HEK293T (cell line): ENCODE data around the gene DPH6.
A peak's percentile ranks its signal among the peaks of the same experiment; 100 is the strongest.

Experiments
- CTCF ChIA-PET: fragments of 350-600 bp; formaldehyde crosslinking; extraction: SDS; loops from one replicate; lab custom pipeline; 2021; ENCODE audit warnings: antibody characterized with exemption, inconsistent platforms; lab: Yijun Ruan, JAX
- POLR2A ChIA-PET: fragments of 350-600 bp; formaldehyde crosslinking; extraction: SDS; loops from one replicate; lab custom pipeline; 2020; ENCODE audit warnings: antibody characterized with exemption, inconsistent platforms; lab: Yijun Ruan, JAX
- DNase-seq: peaks from one replicate; pipeline ENCODE4 v3.0.0; 2012; ENCODE audit warnings: mixed read lengths; ENCODE audit errors: extremely low spot score
- ARNT ChIP-seq: fragments of 450-650 bp; IDR thresholded peaks from 2 replicates; pipeline ENCODE4 v1.6.1; 2017; ENCODE audit warnings: mild to moderate bottlenecking
- BHLHE40 ChIP-seq: fragments of 450-650 bp; IDR thresholded peaks from 2 replicates; pipeline ENCODE4 v1.6.1; 2016; ENCODE audit warnings: mild to moderate bottlenecking, moderate library complexity, borderline replicate concordance
- CTBP1 ChIP-seq: fragments of 450-650 bp; IDR thresholded peaks from 2 replicates; pipeline ENCODE4 v1.6.1; 2016; ENCODE audit warnings: borderline replicate concordance
- ELF4 ChIP-seq: fragments of 450-650 bp; IDR thresholded peaks from 2 replicates; pipeline ENCODE4 v1.6.1; 2017; ENCODE audit warnings: antibody characterized with exemption
- FOXA1 ChIP-seq: fragments of 450-650 bp; IDR thresholded peaks from 2 replicates; pipeline ENCODE4 v1.6.1; 2016; ENCODE audit warnings: mild to moderate bottlenecking
- FOXK2 ChIP-seq: fragments of 450-650 bp; IDR thresholded peaks from 2 replicates; pipeline ENCODE4 v1.6.1; 2016; ENCODE audit warnings: mild to moderate bottlenecking
- FOXM1 ChIP-seq: fragments of 450-650 bp; IDR thresholded peaks from 2 replicates; pipeline ENCODE4 v1.6.1; 2017; ENCODE audit warnings: mild to moderate bottlenecking, borderline replicate concordance
- HDGF ChIP-seq: fragments of 450-650 bp; IDR thresholded peaks from 2 replicates; pipeline ENCODE4 v1.6.1; 2017; ENCODE audit warnings: antibody characterized with exemption, borderline replicate concordance
- L3MBTL2 ChIP-seq: fragments of 450-650 bp; conservative IDR thresholded peaks from 2 replicates; pipeline ENCODE4 v1.6.1; 2016; ENCODE audit warnings: mild to moderate bottlenecking
- LEF1 ChIP-seq: fragments of 450-650 bp; IDR thresholded peaks from 2 replicates; pipeline ENCODE4 v1.6.1; 2017; ENCODE audit warnings: mild to moderate bottlenecking, borderline replicate concordance
- NFRKB ChIP-seq: fragments of 450-650 bp; IDR thresholded peaks from 2 replicates; pipeline ENCODE4 v1.6.1; 2016; ENCODE audit warnings: mild to moderate bottlenecking, moderate library complexity
- SP1 ChIP-seq: fragments of 450-650 bp; IDR thresholded peaks from 2 replicates; pipeline ENCODE4 v1.6.1; 2017
- SUZ12 ChIP-seq: fragments of 450-650 bp; IDR thresholded peaks from 2 replicates; pipeline ENCODE4 v1.6.1; 2016; ENCODE audit warnings: mild to moderate bottlenecking
- TARDBP ChIP-seq: fragments of 450-650 bp; IDR thresholded peaks from 2 replicates; pipeline ENCODE4 v1.6.1; 2016
- ZNF384 ChIP-seq: fragments of 450-650 bp; IDR thresholded peaks from 2 replicates; pipeline ENCODE4 v1.6.1; 2016
- TF ChIP-seq, protein P1 (sequence below): fragments of 450-650 bp; IDR thresholded peaks from 2 replicates; pipeline ENCODE4 v1.6.1; 2016

Gene DPH6

DNA sequence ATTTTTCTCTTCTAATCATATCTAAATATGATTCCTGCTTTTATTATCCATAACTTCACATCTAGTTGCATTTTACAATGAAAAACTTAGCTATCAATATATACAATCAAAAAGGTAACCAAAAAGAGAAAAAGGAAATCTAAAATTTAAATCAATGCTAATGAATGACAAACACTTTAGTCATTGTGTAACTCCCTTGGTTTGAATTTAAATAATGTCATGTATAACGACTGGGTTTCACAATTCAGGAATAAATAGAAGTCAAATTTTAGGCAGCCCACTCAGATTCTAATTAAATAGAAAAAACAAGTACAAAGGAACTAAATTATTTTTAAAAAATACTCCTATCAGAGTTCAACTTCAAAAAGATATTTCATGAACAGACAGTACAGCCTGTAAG is 26.9 kb downstream of the DPH6 start:
- ChIA-PET CTCF (interaction anchor here (0.7 kb wide), 1 partner anchor 1073 kb away, joined by 4 read pairs; no protein-coding TSS in a partner anchor), POLR2A (no interaction called here)
- TF ChIP-seq, protein P1, sequence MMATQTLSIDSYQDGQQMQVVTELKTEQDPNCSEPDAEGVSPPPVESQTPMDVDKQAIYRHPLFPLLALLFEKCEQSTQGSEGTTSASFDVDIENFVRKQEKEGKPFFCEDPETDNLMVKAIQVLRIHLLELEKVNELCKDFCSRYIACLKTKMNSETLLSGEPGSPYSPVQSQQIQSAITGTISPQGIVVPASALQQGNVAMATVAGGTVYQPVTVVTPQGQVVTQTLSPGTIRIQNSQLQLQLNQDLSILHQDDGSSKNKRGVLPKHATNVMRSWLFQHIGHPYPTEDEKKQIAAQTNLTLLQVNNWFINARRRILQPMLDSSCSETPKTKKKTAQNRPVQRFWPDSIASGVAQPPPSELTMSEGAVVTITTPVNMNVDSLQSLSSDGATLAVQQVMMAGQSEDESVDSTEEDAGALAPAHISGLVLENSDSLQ: no peak
- TF ChIP-seq FOXK2: no peak
- no peak for TF ChIP-seq ELF4
- TF ChIP-seq CTBP1: no peak
- TF ChIP-seq HDGF: no peak
- no peak for TF ChIP-seq FOXM1
- no peak for TF ChIP-seq TARDBP
- no peak for TF ChIP-seq ZNF384
- TF ChIP-seq NFRKB: no peak
- TF ChIP-seq SP1: no peak
- no peak for TF ChIP-seq BHLHE40
- no peak for TF ChIP-seq ARNT
- TF ChIP-seq LEF1: no peak
- TF ChIP-seq L3MBTL2: no peak
- no peak for TF ChIP-seq FOXA1
- TF ChIP-seq SUZ12: no peak
- no peak for DNase-seq

GRCh38 chr15:35514759-35515158 is 31.2 kb downstream of the DPH6 start:
- TF ChIP-seq NFRKB (no peak), ZNF384 (no peak), TARDBP (no peak), FOXA1 (no peak), L3MBTL2 (no peak), FOXM1 (no peak), CTBP1 (no peak)
- ChIA-PET CTCF (no interaction called here), POLR2A (no interaction called here)
- no peak for DNase-seq

- peak; percentile 5 for DNase-seq
- ChIA-PET CTCF (no interaction called here), POLR2A (no interaction called here)
- TF ChIP-seq ZNF384 (no peak), FOXM1 (no peak), L3MBTL2 (no peak), ELF4 (no peak), SUZ12 (no peak), HDGF (no peak), ARNT (no peak), BHLHE40 (no peak)
Measured at GRCh38 chr15:35507932-35508638, 37.9 kb downstream of the DPH6 start.

GRCh38 chr15:35506272-35506870 is 39.6 kb downstream of the DPH6 start:
- no peak for DNase-seq
- no peak for TF ChIP-seq NFRKB
- no peak for TF ChIP-seq SUZ12
- no peak for TF ChIP-seq SP1
- no peak for TF ChIP-seq FOXK2
- no peak for TF ChIP-seq BHLHE40
- TF ChIP-seq ARNT: no peak
- no peak for TF ChIP-seq TARDBP
- ChIA-PET CTCF (no interaction called here), POLR2A (no interaction called here)

DNA sequence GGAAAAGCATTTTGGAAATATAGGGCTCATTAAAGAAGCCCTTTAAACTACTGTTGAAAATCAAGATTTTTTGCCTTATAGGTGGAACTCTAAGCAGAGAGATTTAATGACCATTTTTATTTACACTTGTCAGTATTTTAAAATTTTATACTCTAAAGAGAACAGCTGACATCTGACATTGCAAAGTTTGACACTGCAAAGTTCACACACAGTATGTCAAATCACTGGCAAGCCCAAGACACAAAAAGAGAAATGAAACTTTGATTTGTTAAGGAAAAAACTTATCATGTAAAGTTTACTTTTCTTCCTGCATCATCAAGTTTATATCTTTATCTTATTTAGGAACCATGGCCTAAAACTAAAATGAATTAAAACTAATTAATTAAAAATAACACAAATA is 40.2 kb downstream of the DPH6 start:
- CTCF ChIA-PET: no interaction called here
- TF ChIP-seq NFRKB (no peak), HDGF (no peak), SUZ12 (no peak), ZNF384 (no peak), ELF4 (no peak), ARNT (no peak), L3MBTL2 (no peak), LEF1 (no peak), SP1 (no peak), CTBP1 (no peak), FOXA1 (no peak), BHLHE40 (no peak)
- no peak for DNase-seq
- POLR2A ChIA-PET: no interaction called here

- ChIA-PET POLR2A (no interaction called here), CTCF (no interaction called here)
- TF ChIP-seq TARDBP: no peak
- TF ChIP-seq, protein P1: no peak
- no peak for TF ChIP-seq ELF4
- TF ChIP-seq NFRKB: no peak
- TF ChIP-seq ZNF384: no peak
- no peak for TF ChIP-seq SP1
- no peak for TF ChIP-seq CTBP1
- TF ChIP-seq FOXA1: no peak
- no peak for DNase-seq
Measured at GRCh38 chr15:35505141-35505540, 40.8 kb downstream of the DPH6 start.

DNA sequence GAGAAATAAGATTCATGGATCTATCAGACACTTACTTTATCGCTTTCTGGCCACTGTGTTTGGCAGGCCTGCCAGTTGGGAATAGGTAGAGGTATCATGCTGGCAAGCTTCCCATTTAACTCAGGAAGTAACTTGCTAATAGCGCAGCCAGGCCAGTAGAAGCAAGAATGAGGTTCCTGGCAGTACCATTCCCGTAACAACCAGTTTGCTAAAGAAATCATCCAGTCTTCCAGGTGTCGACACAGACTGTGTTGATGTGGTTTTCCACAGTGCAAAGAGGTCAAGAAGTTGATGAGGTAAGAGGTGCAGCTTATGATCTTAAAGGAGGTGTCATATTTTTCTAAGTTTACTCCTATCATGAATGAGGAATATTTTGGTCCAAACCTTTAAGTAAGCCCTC is 46.2 kb downstream of the DPH6 start:
- POLR2A ChIA-PET: no interaction called here
- no peak for DNase-seq
- no peak for TF ChIP-seq NFRKB
- no peak for TF ChIP-seq L3MBTL2
- TF ChIP-seq FOXM1: no peak
- TF ChIP-seq, protein P1: no peak
- no peak for TF ChIP-seq ARNT
- no peak for TF ChIP-seq SP1
- TF ChIP-seq TARDBP: no peak
- no peak for TF ChIP-seq CTBP1
- TF ChIP-seq ZNF384: no peak
- TF ChIP-seq LEF1: no peak
- no peak for TF ChIP-seq BHLHE40
- TF ChIP-seq FOXK2: no peak
- no peak for TF ChIP-seq HDGF
- no peak for TF ChIP-seq FOXA1
- CTCF ChIA-PET: no interaction called here
